ENCODE results near the gene ACY1.

The ACY1 gene

GRCh38 chr3:51938780-51939425, 44.4 kb upstream of the ACY1 start:
- Histone ChIP-seq H3K27me3 (ENCODE audit: control insufficient read depth, low read length) (no peaks in the 10 kb centered on the region), H3K4me3 (ENCODE audit: low read length) (no peak overlapping the region), H3K4me2 (ENCODE audit: low read length) (peak overlapping the region; percentile 78), H3K27ac (ENCODE audit: low read depth, low read length) (no peak overlapping the region), H3K9me2 (replicated peaks; ENCODE audit: control insufficient read depth, low read length) (no peaks in the 10 kb centered on the region), H3K36me3 (ENCODE audit: control insufficient read depth, low read length) (peaks cover 61% of the 10 kb centered on the region), H3F3A (ENCODE audit: control insufficient read depth, insufficient read depth) (no peaks in the 10 kb centered on the region), H3K79me2 (ENCODE audit: control insufficient read depth, low read length) (peaks cover 41% of the 10 kb centered on the region), H3K4me1 (ENCODE audit: control insufficient read depth, low read length) (peaks cover 29% of the 10 kb centered on the region), H4K20me1 (ENCODE audit: control insufficient read depth, insufficient read depth, low read depth, low read length) (no peaks in the 10 kb centered on the region; the same call in 1 of the 2 replicates), H3K9me3 (ENCODE audit: control insufficient read depth, insufficient read depth, low read length) (no peaks in the 10 kb centered on the region)
- TF ChIP-seq EZH2phosphoT487 (IDR thresholded peaks at IDR 0.05; ENCODE audit: borderline replicate concordance, low read length) (no peak), CTCF (IDR thresholded peaks at IDR 0.05; ENCODE audit: low read depth, low read length, poor library complexity, severe bottlenecking) (no peak)

GRCh38 chr3:51940648-51941462, 42.5 kb upstream of the ACY1 start:
- TF ChIP-seq CTCF (IDR thresholded peaks at IDR 0.05; ENCODE audit: low read depth, low read length, poor library complexity, severe bottlenecking), result no peak
- TF ChIP-seq EZH2phosphoT487 (IDR thresholded peaks at IDR 0.05; ENCODE audit: borderline replicate concordance, low read length), result no peak
- Histone ChIP-seq H3K27ac (ENCODE audit: low read depth, low read length) (no peak overlapping the region), H3K27me3 (ENCODE audit: control insufficient read depth, low read length) (no peaks in the 10 kb centered on the region), H3K4me3 (ENCODE audit: low read length) (peak overlapping the region; percentile 94), H3K9me3 (ENCODE audit: control insufficient read depth, insufficient read depth, low read length) (no peaks in the 10 kb centered on the region), H3K9me2 (replicated peaks; ENCODE audit: control insufficient read depth, low read length) (no peaks in the 10 kb centered on the region), H3K79me2 (ENCODE audit: control insufficient read depth, low read length) (peaks cover 41% of the 10 kb centered on the region), H3K4me1 (ENCODE audit: control insufficient read depth, low read length) (peaks cover 29% of the 10 kb centered on the region), H3F3A (ENCODE audit: control insufficient read depth, insufficient read depth) (no peaks in the 10 kb centered on the region), H4K20me1 (ENCODE audit: control insufficient read depth, insufficient read depth, low read depth, low read length) (no peaks in the 10 kb centered on the region; the same call in 1 of the 2 replicates), H3K4me2 (ENCODE audit: low read length) (peak overlapping the region; percentile 78), H3K36me3 (ENCODE audit: control insufficient read depth, low read length) (peaks cover 43% of the 10 kb centered on the region)

- peaks cover 29% of the 10 kb centered on the region for H3K4me1 ChIP-seq (ENCODE audit: control insufficient read depth, low read length)
- no peaks in the 10 kb centered on the region for H3F3A ChIP-seq (ENCODE audit: control insufficient read depth, insufficient read depth)
- H3K9me2 ChIP-seq (replicated peaks; ENCODE audit: control insufficient read depth, low read length), result no peaks in the 10 kb centered on the region
- no peaks in the 10 kb centered on the region; the same call in 1 of the 2 replicates for H4K20me1 ChIP-seq (ENCODE audit: control insufficient read depth, insufficient read depth, low read depth, low read length)
- peak overlapping the region; percentile 78 for H3K4me2 ChIP-seq (ENCODE audit: low read length)
- H3K27ac ChIP-seq (ENCODE audit: low read depth, low read length), result no peak overlapping the region
- TF ChIP-seq EZH2phosphoT487 (IDR thresholded peaks at IDR 0.05; ENCODE audit: borderline replicate concordance, low read length), result no peak
- no peak for TF ChIP-seq CTCF (IDR thresholded peaks at IDR 0.05; ENCODE audit: low read depth, low read length, poor library complexity, severe bottlenecking)
- H3K79me2 ChIP-seq (ENCODE audit: control insufficient read depth, low read length), result peaks cover 41% of the 10 kb centered on the region
- H3K27me3 ChIP-seq (ENCODE audit: control insufficient read depth, low read length), result no peaks in the 10 kb centered on the region
- peak overlapping the region; percentile 94 for H3K4me3 ChIP-seq (ENCODE audit: low read length)
- H3K36me3 ChIP-seq (ENCODE audit: control insufficient read depth, low read length), result peaks cover 37% of the 10 kb centered on the region
- no peaks in the 10 kb centered on the region for H3K9me3 ChIP-seq (ENCODE audit: control insufficient read depth, insufficient read depth, low read length)
Observed at GRCh38 chr3:51941463-51941797, 41.9 kb upstream of the ACY1 start.
